GM19452 (cell line): ENCODE data around the gene PRSS35.
"Not testable (repeated sequence)": the region's sequence is repeated elsewhere in the genome, so short reads cannot be mapped to it uniquely, and the experiment has no call there.

Source experiments
- ATAC-seq: cut with Tn5 transposase; IDR thresholded peaks from one replicate; pipeline ENCODE4 v1.9.1; 2021; ENCODE audit not compliant: unreplicated experiment

The PRSS35 gene, protein sequence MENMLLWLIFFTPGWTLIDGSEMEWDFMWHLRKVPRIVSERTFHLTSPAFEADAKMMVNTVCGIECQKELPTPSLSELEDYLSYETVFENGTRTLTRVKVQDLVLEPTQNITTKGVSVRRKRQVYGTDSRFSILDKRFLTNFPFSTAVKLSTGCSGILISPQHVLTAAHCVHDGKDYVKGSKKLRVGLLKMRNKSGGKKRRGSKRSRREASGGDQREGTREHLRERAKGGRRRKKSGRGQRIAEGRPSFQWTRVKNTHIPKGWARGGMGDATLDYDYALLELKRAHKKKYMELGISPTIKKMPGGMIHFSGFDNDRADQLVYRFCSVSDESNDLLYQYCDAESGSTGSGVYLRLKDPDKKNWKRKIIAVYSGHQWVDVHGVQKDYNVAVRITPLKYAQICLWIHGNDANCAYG

GRCh38 chr6:83511901-83512681 is at the start of gene PRSS35:
Gene PRSS35 (plus strand): TSS chr6:83512534. CDS start chr6:83523442, 10,908 bp downstream.
- ATAC-seq: no peak

DNA sequence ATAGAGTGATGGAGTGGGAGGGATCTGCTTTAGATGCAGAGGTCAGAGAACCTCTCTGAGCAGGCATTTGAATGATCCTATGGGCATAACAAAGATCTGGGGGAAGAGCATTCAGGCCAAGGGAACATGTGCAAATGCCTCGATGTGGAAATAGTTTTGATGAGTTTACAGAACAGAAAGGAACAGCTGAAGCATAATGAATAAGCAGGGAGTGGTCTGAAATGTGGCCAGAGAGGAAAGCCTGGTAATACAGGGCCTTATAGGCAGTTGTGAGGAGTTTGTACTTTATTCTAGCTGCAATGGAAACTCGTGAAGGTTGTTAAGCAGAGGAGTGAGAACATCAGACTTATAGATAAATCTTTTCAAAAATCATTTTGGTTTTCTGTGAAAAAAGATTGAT is 48.4 kb upstream of the PRSS35 start:
- no peak for ATAC-seq

- ATAC-seq: no peak
Observed at GRCh38 chr6:83464381-83465140, 47.8 kb upstream of the PRSS35 start.

DNA sequence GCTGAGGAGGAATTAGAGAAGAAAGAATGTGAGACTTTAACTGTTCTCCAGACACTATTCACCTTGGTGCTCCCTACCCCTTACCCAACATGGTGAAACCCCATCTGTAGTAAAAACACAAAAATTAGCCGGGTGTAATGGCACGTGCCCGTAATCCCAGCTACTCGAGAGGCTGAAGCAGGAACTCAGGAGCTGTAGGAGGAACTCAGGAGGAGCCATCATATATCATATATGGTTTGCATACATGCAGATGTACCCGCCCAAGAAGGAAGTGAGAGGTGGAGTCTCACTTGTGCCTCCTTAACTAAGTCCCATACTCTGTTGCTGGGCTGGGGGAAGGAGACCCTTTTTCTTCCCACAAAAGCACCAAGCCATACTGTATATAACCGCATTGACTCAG is 46.0 kb upstream of the PRSS35 start:
- no peak for ATAC-seq

DNA sequence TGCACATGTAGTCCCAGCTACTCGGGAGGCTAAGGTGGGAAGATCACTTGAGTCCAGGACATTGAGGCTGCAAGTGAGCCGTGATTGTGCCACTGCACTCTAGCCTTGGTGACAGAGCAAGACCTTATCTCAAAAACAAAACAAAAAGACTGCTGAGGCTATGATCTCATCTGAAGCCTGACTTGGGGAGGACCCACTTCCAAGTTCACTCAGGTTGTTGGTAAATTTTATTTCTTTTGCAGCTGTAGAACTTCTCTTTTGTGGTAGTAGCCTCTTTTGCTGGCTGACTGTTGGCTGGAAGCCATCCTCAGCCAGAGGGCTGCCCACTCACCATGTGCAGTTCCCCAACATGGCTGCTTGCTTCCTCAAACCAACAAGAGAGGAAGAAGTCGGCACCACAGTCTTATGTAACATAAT is 44.7 kb upstream of the PRSS35 start:
- no peak for ATAC-seq

GRCh38 chr6:83470001-83470400 is 42.3 kb upstream of the PRSS35 start:
- no peak for ATAC-seq

DNA sequence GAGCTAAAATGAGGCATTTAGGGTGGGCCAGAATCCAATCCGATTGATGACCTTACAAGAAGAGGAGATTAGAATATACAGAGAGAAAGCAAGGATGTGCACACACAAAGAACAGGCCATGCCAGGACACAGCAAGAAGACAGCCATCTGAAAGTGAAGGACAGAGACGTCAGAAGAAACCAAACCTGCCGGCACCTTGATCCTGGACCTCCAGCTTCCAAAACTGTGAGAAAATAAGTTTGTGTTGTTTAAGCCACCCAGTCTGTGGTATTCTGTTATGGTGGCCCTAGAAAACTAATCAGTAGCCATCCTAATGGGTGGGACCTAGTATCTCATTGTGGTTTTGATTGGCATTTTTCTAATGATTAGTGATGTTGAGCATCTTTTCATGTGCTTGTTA is 41.7 kb upstream of the PRSS35 start:
- no peak for ATAC-seq

GRCh38 chr6:83472767-83473166 is 39.6 kb upstream of the PRSS35 start:
- no peak for ATAC-seq

GRCh38 chr6:83474309-83474708 is 38.0 kb upstream of the PRSS35 start:
- ATAC-seq: no peak

GRCh38 chr6:83476971-83477370 is 35.4 kb upstream of the PRSS35 start:
- ATAC-seq: no peak

GRCh38 chr6:83479389-83479788 is 32.9 kb upstream of the PRSS35 start:
- ATAC-seq: no peak

- ATAC-seq: no peak
Observed at GRCh38 chr6:83480470-83480869, 31.9 kb upstream of the PRSS35 start.

DNA sequence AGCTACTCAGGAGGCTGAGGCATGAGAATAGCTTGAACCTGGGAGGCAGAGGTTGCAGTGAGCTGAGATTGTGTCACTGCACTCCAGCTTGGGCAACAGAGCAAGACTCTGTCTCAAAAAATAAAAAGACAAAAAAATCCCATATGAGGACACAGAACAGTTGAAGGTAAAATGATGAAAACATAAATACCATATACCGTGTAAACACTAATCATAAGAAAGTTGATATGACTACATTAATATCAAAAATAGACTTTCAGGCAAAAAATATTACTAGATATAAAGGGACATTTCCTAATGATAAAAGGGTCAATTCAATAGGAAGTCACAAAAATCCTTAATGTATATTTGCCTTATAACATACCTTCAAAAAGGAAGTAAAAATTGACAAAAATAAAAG is 30.4 kb upstream of the PRSS35 start:
- not testable (repeated sequence) for ATAC-seq

- no peak for ATAC-seq
Observed at GRCh38 chr6:83488448-83488847, 23.9 kb upstream of the PRSS35 start.

- no peak for ATAC-seq
Observed at GRCh38 chr6:83488861-83489260, 23.5 kb upstream of the PRSS35 start.

DNA sequence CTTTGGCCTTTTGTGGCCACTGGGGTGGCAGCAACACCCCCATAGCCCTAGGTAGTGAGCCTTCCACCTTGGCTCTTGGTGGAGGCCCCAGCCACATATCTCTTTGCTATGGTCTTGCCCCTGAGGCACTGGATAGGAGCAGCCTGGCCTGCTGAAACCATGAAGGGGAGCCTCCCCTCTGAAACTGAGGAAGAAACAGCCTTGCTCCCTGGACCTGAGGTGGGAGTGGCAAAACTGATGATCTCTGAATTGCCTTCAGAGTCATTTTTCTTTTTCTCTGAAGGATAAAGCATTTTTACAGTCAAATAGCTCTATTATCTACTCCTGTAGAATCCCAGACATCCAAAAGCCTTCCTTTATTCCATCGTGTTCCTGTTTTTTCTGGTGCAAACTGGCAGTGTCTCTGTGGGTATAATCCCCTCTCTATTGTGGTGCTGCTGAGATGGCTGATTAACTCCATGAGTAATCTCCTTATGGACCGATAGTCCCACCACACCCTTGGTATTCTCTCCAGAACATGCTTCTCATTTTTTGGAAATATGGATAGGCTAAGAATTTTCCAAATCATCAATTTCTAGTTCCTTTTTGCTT is 22.0 kb upstream of the PRSS35 start:
- no peak for ATAC-seq

- no peak for ATAC-seq
Observed at GRCh38 chr6:83505356-83505755, 7.0 kb upstream of the PRSS35 start.

DNA sequence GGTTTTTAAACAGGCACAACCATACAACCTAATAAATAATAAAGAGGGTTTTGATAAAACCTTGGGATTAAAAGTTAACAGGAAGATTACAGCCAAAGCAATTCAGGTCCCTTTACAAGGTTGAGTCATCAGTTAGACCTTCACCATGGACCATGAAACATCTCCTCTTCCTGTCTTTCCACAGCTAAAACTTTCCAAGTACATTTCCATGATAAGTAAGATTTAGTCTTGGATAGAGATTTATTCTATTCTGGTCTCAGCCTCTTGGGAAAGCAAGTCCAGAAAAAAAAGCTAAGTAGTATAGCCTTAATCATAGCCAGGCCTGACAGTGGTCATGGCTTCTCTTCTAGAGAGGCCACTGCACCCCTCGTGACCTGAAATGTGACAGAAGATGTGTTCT is 2.9 kb upstream of the PRSS35 start:
- no peak for ATAC-seq

DNA sequence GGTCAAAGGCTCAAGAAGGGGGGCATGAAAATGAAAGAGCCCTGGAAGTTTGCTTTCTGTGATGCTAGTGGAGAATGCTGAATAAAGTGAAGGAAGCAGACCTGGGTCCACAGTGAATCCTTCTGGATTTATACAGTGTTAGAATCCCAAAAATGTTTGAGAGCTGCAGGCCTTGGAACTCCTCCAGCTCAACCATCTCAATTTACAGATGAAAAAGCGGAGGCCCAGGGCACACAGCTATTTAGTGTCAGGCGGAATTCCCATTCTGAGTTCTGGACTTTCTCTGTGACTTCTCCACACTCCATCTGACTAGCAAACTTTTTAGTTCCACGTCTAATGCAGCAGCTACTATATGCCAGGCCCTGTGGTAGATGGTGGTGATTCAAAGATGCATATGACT is 1.5 kb upstream of the PRSS35 start:
- ATAC-seq: no peak

GRCh38 chr6:83511266-83511665 is 1.1 kb upstream of the PRSS35 start:
- no peak for ATAC-seq

GRCh38 chr6:83514466-83514865 is 2.1 kb downstream of the PRSS35 start:
- ATAC-seq: no peak
